MCF 10A (cell line): Measurements from ENCODE around the gene DUSP6. TPM values are rescaled to one million over a fixed set of nuclear protein-coding genes. Genes with fewer than 3 reads are reported as not detected.

Source experiments
- BruUV-seq: library from RNA; stranded (reverse); fragments of 400-500 nt; replicated peaks from 2 replicates; lab custom pipeline; 2021; lab: Mats Ljungman, UMichigan
- CTCF ChIA-PET: fragments of 300-600 bp; sonication (Branson Sonifier 250); formaldehyde crosslinking; extraction: SDS; loops from one replicate; lab custom pipeline; 2021; ENCODE audit warnings: antibody characterized with exemption, inconsistent platforms; lab: Yijun Ruan, JAX
- POLR2A ChIA-PET: fragments of 300-600, 350-650 bp; sonication (Branson Sonifier 250); formaldehyde crosslinking; extraction: SDS; loops from one replicate; lab custom pipeline; 2020; ENCODE audit warnings: antibody characterized with exemption, inconsistent platforms; lab: Yijun Ruan, JAX
- DNase-seq: peaks from one replicate; pipeline ENCODE4 v3.0.0-alpha.2; 2018; ENCODE audit not compliant: unreplicated experiment
- H3K27ac Mint-ChIP-seq: one replicate; pipeline ENCODE4 v1.8.0; 2022; ENCODE audit warnings: mild to moderate bottlenecking, low read depth, mixed read lengths; ENCODE audit not compliant: unreplicated experiment
- H3K27me3 Mint-ChIP-seq: one replicate; pipeline ENCODE4 v1.8.0; 2022; ENCODE audit warnings: mixed read lengths; ENCODE audit not compliant: insufficient read depth, unreplicated experiment
- H3K36me3 Mint-ChIP-seq: one replicate; pipeline ENCODE4 v1.8.0; 2022; ENCODE audit warnings: mild to moderate bottlenecking, moderate library complexity, mixed read lengths; ENCODE audit not compliant: insufficient read depth, unreplicated experiment
- H3K4me1 Mint-ChIP-seq: one replicate; pipeline ENCODE4 v1.8.0; 2022; ENCODE audit warnings: mixed read lengths; ENCODE audit not compliant: insufficient read depth, unreplicated experiment
- H3K4me3 Mint-ChIP-seq: one replicate; pipeline ENCODE4 v1.8.0; 2022; ENCODE audit warnings: mild to moderate bottlenecking, moderate library complexity, mixed read lengths; ENCODE audit not compliant: unreplicated experiment
- H3K9me3 Mint-ChIP-seq: one replicate; pipeline ENCODE4 v1.8.0; 2022; ENCODE audit warnings: mixed read lengths; ENCODE audit not compliant: unreplicated experiment
- intact Hi-C: fragments of 100-400 bp; cut with micrococcal nuclease; formaldehyde crosslinking; loops from 2 replicates; pipeline ENCODE4 v1.14.1; 2022
- total RNA-seq: library from RNA; stranded (reverse); gene quantifications from 2 replicates; pipeline ENCODE4 v1.2.3, GENCODE V29; 2022
- TF ChIP-seq, protein P1 (sequence below): fragments of 200-600 bp; IDR thresholded peaks from one replicate; pipeline ENCODE4 v1.8.0; 2022; ENCODE audit warnings: antibody characterized with exemption, mild to moderate bottlenecking; ENCODE audit not compliant: unreplicated experiment

The DUSP6 gene
- total RNA-seq, 1 experiment from 2014 or later, result 149 TPM

DNA sequence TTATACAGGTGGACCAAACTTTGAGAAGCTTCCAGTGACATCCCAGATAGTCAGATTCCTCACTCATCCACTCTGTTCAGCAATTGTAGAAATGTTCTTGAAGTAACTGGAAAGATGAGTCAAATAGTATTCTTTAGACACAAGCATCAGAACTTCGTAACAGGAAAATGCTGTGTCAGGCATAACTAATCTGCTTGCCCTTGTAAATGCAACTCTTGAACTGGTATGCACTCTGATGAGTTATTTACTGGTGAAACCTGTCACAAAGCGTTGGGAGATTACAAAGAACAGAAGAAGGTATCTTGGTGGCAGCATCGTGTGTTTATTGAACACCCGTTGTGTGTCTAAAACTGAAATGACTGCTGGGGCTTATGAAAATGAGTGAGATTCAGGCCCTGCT, 10.8 kb upstream of the DUSP6 start:
- BruUV-seq, result no TSS peak
- Mint-ChIP-seq H3K4me1 (peaks cover 11% of the 10 kb centered on the region), H3K9me3 (no peaks in the 10 kb centered on the region), H3K4me3 (no peak overlapping the region), H3K27ac (no peak overlapping the region), H3K27me3 (no peaks in the 10 kb centered on the region), H3K36me3 (peaks cover 6% of the 10 kb centered on the region)
- DNase-seq, result no peak
- TF ChIP-seq, protein P1, sequence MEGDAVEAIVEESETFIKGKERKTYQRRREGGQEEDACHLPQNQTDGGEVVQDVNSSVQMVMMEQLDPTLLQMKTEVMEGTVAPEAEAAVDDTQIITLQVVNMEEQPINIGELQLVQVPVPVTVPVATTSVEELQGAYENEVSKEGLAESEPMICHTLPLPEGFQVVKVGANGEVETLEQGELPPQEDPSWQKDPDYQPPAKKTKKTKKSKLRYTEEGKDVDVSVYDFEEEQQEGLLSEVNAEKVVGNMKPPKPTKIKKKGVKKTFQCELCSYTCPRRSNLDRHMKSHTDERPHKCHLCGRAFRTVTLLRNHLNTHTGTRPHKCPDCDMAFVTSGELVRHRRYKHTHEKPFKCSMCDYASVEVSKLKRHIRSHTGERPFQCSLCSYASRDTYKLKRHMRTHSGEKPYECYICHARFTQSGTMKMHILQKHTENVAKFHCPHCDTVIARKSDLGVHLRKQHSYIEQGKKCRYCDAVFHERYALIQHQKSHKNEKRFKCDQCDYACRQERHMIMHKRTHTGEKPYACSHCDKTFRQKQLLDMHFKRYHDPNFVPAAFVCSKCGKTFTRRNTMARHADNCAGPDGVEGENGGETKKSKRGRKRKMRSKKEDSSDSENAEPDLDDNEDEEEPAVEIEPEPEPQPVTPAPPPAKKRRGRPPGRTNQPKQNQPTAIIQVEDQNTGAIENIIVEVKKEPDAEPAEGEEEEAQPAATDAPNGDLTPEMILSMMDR, result no peak
- intact Hi-C loops, result no loop called here
- ChIA-PET POLR2A (interaction anchor here (0.7 to 2.0 kb wide), 3 partner anchors 8 to 13 kb away, joined by 3 to 9 read pairs (median 3); partner anchors contain the start of gene DUSP6), CTCF (interaction anchor here (0.6 to 0.7 kb wide), 2 partner anchors 19 to 1252 kb away, joined by 3 to 4 read pairs; no protein-coding TSS in a partner anchor)

DNA sequence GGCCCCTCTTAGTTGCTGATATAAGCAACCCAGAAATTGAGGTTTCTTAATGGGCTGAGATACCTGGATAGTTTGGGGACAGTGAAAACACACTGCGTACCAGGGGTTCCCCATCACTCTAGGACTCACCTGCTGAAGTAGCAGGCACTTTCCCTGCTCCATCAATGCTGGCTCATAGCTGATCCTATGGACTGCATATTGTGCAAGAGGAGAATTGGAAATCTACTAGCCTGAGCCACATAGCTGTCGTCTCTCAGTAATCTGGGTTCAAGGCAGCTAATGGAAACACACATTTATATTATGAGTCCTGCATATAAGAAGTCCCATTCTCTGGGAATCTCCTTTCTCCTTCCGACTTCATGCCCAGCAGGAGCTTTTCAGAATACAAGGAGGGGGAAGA, 7.3 kb upstream of the DUSP6 start:
- BruUV-seq, result no TSS peak
- intact Hi-C loops, result no loop called here

DNA sequence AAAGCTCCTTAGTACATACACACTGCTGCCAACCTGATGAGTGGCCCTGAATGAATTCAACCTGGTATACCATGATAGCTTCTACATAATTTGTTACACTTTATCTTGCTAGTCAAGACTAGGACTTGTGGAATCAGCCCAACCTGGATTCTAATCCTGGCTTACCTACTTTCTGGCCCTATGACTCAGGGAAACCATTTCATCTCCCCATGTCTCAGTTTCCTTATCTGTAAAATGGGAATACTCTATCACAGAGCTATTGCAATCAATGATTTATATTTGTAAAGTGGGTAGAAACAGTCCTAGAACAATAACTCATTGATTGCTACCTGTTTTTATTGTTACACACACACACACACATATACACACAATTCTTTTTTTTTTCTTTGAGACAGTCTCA, 6.5 kb upstream of the DUSP6 start:
- Mint-ChIP-seq H3K9me3 (no peaks in the 10 kb centered on the region), H3K27me3 (no peaks in the 10 kb centered on the region), H3K4me1 (peaks cover 22% of the 10 kb centered on the region), H3K4me3 (no peak overlapping the region), H3K27ac (no peak overlapping the region), H3K36me3 (peaks cover 6% of the 10 kb centered on the region)
- ChIA-PET CTCF (interaction anchor here (1.1 kb wide), 1 partner anchor 23 kb away, joined by 3 read pairs; no protein-coding TSS in a partner anchor), POLR2A (interaction anchor here (0.9 to 1.1 kb wide), 2 partner anchors 9 to 26 kb away, joined by 3 to 5 read pairs; no protein-coding TSS in a partner anchor)
- BruUV-seq, result no TSS peak
- intact Hi-C loops, result no loop called here
- TF ChIP-seq, protein P1, result no peak
- DNase-seq, result no peak

More for the DNA sequence above, 7.3 kb upstream of the DUSP6 start:
- CTCF ChIA-PET, result interaction anchor here (0.8 kb wide), 1 partner anchor 12 kb away, joined by 3 read pairs; no protein-coding TSS in a partner anchor
- no peaks in the 10 kb centered on the region for H3K9me3 Mint-ChIP-seq
- no peak overlapping the region for H3K4me3 Mint-ChIP-seq
- peaks cover 22% of the 10 kb centered on the region for H3K4me1 Mint-ChIP-seq
- H3K27ac Mint-ChIP-seq, result no peak overlapping the region
- no peak for DNase-seq
- H3K27me3 Mint-ChIP-seq, result no peaks in the 10 kb centered on the region
- peaks cover 6% of the 10 kb centered on the region for H3K36me3 Mint-ChIP-seq
- POLR2A ChIA-PET, result no interaction called here
- TF ChIP-seq, protein P1, result no peak

DNA sequence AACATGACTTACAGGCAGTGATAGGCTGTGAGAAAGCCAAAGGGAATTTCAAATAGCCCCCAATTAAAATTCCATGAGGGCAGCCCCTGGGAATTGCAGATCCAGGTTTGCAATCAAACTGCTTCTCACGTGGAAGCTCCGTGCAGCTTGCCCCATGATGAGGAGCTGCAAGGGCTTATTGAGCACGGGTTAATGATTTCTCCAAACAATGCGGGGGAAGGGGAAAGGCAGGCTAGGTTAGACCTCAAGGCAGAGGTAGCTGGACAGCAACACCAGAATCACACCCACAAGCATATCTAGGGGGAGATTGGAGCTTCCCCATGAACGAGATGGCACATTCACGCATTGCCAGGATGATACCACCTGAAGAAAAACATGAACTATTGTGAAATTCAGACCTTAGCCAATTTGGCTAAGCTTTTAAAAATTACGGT, 5.0 kb upstream of the DUSP6 start:
- peaks cover 17% of the 10 kb centered on the region for H3K4me1 Mint-ChIP-seq
- no peaks in the 10 kb centered on the region for H3K27me3 Mint-ChIP-seq
- H3K27ac Mint-ChIP-seq, result no peak overlapping the region
- H3K4me3 Mint-ChIP-seq, result no peak overlapping the region
- H3K36me3 Mint-ChIP-seq, result peaks cover 15% of the 10 kb centered on the region
- BruUV-seq, result no TSS peak
- DNase-seq, result no peak
- CTCF ChIA-PET, result interaction anchor here (0.6 kb wide), 1 partner anchor 197 kb away, joined by 4 read pairs; no protein-coding TSS in a partner anchor
- POLR2A ChIA-PET, result interaction anchor here (1.1 kb wide), 1 partner anchor 91 kb away, joined by 3 read pairs; no protein-coding TSS in a partner anchor
- TF ChIP-seq, protein P1, result no peak
- intact Hi-C loops, result no loop called here
- no peaks in the 10 kb centered on the region for H3K9me3 Mint-ChIP-seq
